ENCODE data around the gene BCAR1. TPM values are rescaled to one million over a fixed set of nuclear protein-coding genes. Genes with fewer than 3 reads are reported as not detected.
"Not testable (repeated sequence)": the region's sequence is repeated elsewhere in the genome, so short reads cannot be mapped to it uniquely, and the experiment has no call there.

Gene BCAR1
- total RNA-seq, 4 donors from 2014 or later, result 26.5 to 39.2 (median 30.9) TPM

DNA sequence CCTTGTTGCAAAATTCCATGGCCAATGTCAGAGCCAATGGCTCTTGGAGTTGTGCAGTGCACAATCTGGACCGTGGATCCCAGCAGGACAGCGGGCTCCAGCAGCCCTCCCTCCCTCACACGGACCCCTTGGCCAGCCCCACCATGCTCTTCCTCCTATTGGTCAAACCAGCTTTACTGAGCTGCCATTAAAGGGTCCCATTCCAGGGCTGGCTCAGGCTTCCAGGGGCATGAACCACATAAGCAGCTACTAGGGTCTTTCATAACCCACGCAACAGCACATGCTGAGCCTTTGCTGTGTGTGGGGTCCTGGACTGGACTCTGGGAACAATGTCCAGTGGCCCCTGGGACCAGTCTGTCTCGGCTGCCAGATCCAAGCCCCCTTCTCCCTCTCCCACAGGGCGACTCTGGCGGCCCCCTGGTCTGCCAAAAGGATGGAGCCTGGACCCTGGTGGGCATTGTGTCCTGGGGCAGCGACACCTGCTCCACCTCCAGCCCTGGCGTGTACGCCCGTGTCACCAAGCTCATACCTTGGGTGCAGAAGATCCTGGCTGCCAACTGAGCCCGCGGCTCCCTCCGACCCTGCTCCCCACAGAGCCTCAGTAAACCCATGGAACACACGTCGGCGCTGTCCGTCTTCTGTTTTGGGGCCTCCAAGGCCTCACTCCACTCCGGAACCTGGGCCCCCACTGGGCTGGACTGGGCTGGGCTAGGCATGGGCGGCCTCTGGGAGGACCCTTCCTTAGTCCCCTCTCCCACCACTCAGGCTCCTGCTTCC, 26.9 kb downstream of the BCAR1 start:
- peak in 1 of 2 donors; percentile 63 for DNase-seq (ENCODE audit: low spot score in 2 of 2)
- 72% methylated on average over 20 of the region's 20 CpGs for WGBS
- no peak overlapping the region for H3K4me3 ChIP-seq
- H3K9me3 ChIP-seq, result no peaks in the 10 kb centered on the region
- H3K27ac ChIP-seq, result no peak overlapping the region
- TF ChIP-seq, protein P1, sequence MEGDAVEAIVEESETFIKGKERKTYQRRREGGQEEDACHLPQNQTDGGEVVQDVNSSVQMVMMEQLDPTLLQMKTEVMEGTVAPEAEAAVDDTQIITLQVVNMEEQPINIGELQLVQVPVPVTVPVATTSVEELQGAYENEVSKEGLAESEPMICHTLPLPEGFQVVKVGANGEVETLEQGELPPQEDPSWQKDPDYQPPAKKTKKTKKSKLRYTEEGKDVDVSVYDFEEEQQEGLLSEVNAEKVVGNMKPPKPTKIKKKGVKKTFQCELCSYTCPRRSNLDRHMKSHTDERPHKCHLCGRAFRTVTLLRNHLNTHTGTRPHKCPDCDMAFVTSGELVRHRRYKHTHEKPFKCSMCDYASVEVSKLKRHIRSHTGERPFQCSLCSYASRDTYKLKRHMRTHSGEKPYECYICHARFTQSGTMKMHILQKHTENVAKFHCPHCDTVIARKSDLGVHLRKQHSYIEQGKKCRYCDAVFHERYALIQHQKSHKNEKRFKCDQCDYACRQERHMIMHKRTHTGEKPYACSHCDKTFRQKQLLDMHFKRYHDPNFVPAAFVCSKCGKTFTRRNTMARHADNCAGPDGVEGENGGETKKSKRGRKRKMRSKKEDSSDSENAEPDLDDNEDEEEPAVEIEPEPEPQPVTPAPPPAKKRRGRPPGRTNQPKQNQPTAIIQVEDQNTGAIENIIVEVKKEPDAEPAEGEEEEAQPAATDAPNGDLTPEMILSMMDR (IDR thresholded peaks at IDR 0.05), result no peak
- TF ChIP-seq POLR2AphosphoS5 (IDR thresholded peaks at IDR 0.05) (no peak), EP300 (IDR thresholded peaks at IDR 0.05) (no peak), POLR2A (IDR thresholded peaks at IDR 0.05) (no peak)
- no peaks in the 10 kb centered on the region for H3K4me1 ChIP-seq
- H3K27me3 ChIP-seq, result peaks cover 8% of the 10 kb centered on the region
- H3K36me3 ChIP-seq, result peaks cover 18% of the 10 kb centered on the region

DNA sequence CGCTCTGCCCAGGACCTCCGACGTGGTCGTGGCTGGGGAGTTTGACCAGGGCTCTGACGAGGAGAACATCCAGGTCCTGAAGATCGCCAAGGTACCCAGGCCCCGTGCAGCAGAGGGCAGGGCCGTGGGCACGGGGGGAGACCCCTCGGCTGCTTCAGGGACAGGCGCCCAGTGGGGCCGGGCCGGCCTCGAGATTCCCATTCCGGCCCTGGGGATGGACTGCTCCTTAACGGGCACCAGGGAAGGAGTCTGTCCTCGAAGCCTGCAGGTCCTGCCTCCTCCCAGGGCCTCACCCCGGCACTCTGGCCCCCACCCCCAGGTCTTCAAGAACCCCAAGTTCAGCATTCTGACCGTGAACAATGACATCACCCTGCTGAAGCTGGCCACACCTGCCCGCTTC, 28.3 kb downstream of the BCAR1 start:
- not testable (repeated sequence) for H3K4me1 ChIP-seq; DNase-seq (ENCODE audit: low spot score in 2 of 2); H3K9me3 ChIP-seq; H3K4me3 ChIP-seq; H3K27me3 ChIP-seq; H3K27ac ChIP-seq; H3K36me3 ChIP-seq
- no CpG with 5 or more reads among the region's 20 CpGs for WGBS

DNA sequence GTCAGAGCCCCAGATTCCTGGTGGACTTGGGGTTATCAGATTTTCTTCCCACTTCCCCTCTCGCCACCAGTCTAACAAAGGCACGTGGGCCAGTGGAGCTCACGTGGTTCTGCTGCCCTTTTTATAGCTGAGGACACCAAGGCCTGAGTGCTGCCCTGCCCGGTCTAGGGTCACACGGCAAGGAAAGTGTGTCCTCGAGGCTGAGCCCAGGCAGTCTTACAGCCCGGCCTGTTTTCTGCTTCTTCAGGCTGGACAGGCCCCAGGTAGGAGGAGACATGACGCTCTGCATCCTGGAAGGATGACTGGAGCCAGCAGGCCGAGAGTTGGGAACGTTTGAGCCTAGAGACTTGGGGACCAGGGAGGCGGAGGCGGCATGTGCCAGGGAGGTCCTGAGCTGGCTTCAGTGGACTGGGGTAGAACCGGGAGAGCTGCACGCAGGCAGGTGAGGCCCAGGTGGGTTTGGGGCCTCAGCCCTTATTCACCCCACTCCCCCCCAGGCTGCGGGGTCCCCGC, 29.1 kb downstream of the BCAR1 start:
- Histone ChIP-seq H3K27me3 (peaks cover 8% of the 10 kb centered on the region), H3K27ac (no peak overlapping the region), H3K4me3 (no peak overlapping the region), H3K36me3 (no peaks in the 10 kb centered on the region), H3K9me3 (no peaks in the 10 kb centered on the region), H3K4me1 (no peaks in the 10 kb centered on the region)
- WGBS, result 83% methylated on average over 12 of the region's 16 CpGs
- no peak for DNase-seq (ENCODE audit: low spot score in 2 of 2)
- TF ChIP-seq, protein P1 (IDR thresholded peaks at IDR 0.05), result no peak
- TF ChIP-seq POLR2AphosphoS5 (IDR thresholded peaks at IDR 0.05), result no peak
- no peak for TF ChIP-seq EP300 (IDR thresholded peaks at IDR 0.05)
- TF ChIP-seq POLR2A (IDR thresholded peaks at IDR 0.05), result no peak

DNA sequence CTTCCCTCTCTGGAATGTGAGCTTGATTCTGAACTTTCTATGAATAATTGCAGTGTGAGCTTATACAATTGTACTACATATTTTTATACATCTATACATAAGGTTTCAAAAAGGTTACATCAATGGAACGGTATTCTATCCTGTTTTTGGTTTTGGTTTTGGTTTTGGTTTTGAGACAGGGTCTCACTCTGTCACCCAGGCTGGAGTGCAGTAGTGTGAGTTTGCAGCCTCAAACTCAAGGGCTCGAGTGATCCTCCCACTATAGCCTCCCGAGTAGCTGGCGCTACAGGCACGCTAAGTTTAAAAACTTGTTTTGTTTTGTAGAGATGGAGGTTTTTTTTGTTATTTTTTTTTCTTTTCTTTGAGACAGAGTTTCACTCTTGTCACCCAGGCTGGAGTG, 31.6 kb downstream of the BCAR1 start:
- H3K36me3 ChIP-seq, result no peaks in the 10 kb centered on the region
- WGBS, result 59% methylated on average over 5 of the region's 5 CpGs
- no peak for DNase-seq (ENCODE audit: low spot score in 2 of 2)
- H3K27me3 ChIP-seq, result peaks cover 8% of the 10 kb centered on the region
- TF ChIP-seq EP300 (IDR thresholded peaks at IDR 0.05) (no peak), POLR2A (IDR thresholded peaks at IDR 0.05) (no peak), POLR2AphosphoS5 (IDR thresholded peaks at IDR 0.05) (no peak)
- TF ChIP-seq, protein P1 (IDR thresholded peaks at IDR 0.05), result no peak
- no peaks in the 10 kb centered on the region for H3K4me1 ChIP-seq
- no peaks in the 10 kb centered on the region for H3K9me3 ChIP-seq
- no peak overlapping the region for H3K4me3 ChIP-seq
- no peak overlapping the region for H3K27ac ChIP-seq

DNA sequence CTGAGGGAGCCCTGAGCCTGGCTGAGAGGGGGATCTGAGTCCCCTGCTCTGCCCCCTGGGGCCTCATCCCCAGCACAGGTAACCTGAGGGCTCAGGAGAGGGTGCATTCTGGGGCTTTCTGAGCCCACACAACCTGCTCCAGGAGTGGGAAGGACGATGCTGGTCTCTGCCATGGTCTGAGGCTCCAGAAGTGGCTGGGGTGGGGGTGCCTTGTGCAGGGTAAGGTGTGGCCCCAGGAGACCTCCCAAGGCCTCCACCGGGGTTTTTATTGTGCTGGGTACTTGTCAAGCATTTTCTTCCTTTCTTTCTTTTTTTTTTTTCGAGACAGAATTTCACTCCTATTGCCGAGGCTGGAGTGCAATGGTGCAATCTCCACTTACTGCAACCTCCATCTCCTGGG, 32.3 kb downstream of the BCAR1 start:
- 59% methylated on average over 4 of the region's 4 CpGs for WGBS
- Histone ChIP-seq H3K4me3 (no peak overlapping the region), H3K27ac (no peak overlapping the region), H3K4me1 (no peaks in the 10 kb centered on the region), H3K27me3 (peaks cover under 1% of the 10 kb centered on the region), H3K9me3 (no peaks in the 10 kb centered on the region), H3K36me3 (no peaks in the 10 kb centered on the region)
- no peak for DNase-seq (ENCODE audit: low spot score in 2 of 2)
- TF ChIP-seq POLR2A (IDR thresholded peaks at IDR 0.05), result no peak
- TF ChIP-seq, protein P1 (IDR thresholded peaks at IDR 0.05), result no peak
- no peak for TF ChIP-seq POLR2AphosphoS5 (IDR thresholded peaks at IDR 0.05)
- no peak for TF ChIP-seq EP300 (IDR thresholded peaks at IDR 0.05)

All from suprapubic skin (tissue), 4 donors.